Tibial artery (tissue), 4 donors: Measurements from ENCODE around the gene MAP2K5.

Experiments used
- DNase-seq, 2 donors: peaks; one replicate each; pipeline ENCODE4 v3.0.0-alpha.2; 2019
- H3K27ac ChIP-seq, 2 donors: fragments of 200-600 bp; sonication (generic) in 1 of 2; 1 replicate in 1 of 2; 2 replicates in 1 of 2; pipeline ENCODE4 v1.5.1; 2018 to 2019; ENCODE audit warnings: mild to moderate bottlenecking in 1 of 2
- H3K27me3 ChIP-seq, 2 donors: fragments of 200-600 bp; sonication (generic) in 1 of 2; one replicate each; pipeline versions ENCODE4 v1.5.1 to v1.6.0; 2016 to 2019
- H3K36me3 ChIP-seq, 3 donors: fragments of 200-600 bp; sonication (generic) in 2 of 3; one replicate each; pipeline ENCODE4 v1.5.1; 2016 to 2019; ENCODE audit warnings: mild to moderate bottlenecking in 2 of 3
- H3K4me1 ChIP-seq, 4 donors: fragments of 200-600 bp; sonication (generic) in 2 of 4; 1 replicate in 3 of 4; 2 replicates in 1 of 4; pipeline ENCODE4 v1.5.1; 2016 to 2019
- H3K4me3 ChIP-seq, 2 donors: fragments of 200-600 bp; sonication (generic) in 1 of 2; 1 replicate in 1 of 2; 2 replicates in 1 of 2; pipeline ENCODE4 v1.5.1; 2018 to 2019; ENCODE audit warnings: mild to moderate bottlenecking in 2 of 2
- H3K9me3 ChIP-seq, 3 donors: fragments of 200-600 bp; sonication (generic) in 1 of 3; one replicate each; pipeline ENCODE4 v1.5.1; 2016 to 2019
- CTCF ChIP-seq, 2 experiments: fragments of 200-600 bp in 1 of 2; fragments of 450-650 bp in 1 of 2; IDR thresholded peaks; one replicate each; pipeline ENCODE4 v1.5.1; 2017 to 2019; ENCODE audit warnings: antibody characterized with exemption in 2 of 2, mild to moderate bottlenecking in 1 of 2, moderate library complexity in 1 of 2
- intact Hi-C: fragments of 100-400 bp; cut with DNase I; formaldehyde crosslinking; loops from one replicate; pipeline ENCODE4 v1.15.0; 2023; ENCODE audit warnings: low total_unique reads

MAP2K5 gene

DNA sequence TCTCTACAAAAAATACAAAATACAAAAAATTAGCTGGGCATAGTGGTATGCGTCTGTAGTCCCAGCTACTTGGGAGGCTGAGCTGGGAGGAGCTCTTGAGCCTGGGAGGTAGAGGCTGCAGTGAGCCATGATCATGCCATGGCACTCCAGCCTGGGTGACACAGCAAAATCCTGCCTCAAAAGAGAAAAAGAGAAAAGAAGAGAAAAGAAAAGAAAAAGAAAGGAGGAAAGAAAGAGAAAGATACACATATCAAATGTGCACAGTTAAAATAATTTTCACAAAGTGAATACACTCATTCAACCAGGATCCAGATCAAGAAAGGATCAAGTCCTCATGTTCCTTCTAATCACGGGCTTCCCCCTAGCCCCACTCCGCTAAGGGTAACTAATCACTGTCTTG, 27.4 kb upstream of the MAP2K5 start:
- no peak overlapping the region for H3K4me3 ChIP-seq
- no peak overlapping the region for H3K27ac ChIP-seq
- TF ChIP-seq CTCF (IDR thresholded peaks at IDR 0.05): no peak
- no peaks in the 10 kb centered on the region for H3K9me3 ChIP-seq
- H3K4me1 ChIP-seq: peaks cover 0 to 3% (median 0%) of the 10 kb centered on the region in 4 donors
- no peaks in the 10 kb centered on the region for H3K27me3 ChIP-seq
- peaks cover 6 to 39% (median 18%) of the 10 kb centered on the region in 3 donors for H3K36me3 ChIP-seq
- intact Hi-C loops: no loop called here
- DNase-seq: no peak

DNA sequence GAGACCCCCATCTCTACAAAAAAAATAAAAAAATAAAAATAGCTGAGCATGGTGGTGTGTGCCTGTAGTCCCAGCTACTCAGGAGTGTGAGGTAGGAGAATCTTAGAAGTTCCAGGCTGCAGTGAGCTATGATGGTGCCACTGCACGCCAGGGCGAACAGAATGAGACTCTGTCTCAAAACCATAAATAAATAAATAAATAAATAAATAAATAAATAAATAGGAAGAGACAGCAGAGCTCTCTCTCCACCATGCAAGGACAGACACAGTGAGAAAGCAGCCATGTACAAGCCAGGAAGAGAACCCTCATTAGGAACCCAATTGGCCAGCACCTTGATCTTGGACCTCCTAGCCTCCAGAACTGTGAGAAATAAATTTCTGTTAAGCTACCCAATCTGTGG, 26.9 kb upstream of the MAP2K5 start:
- no peaks in the 10 kb centered on the region for H3K27me3 ChIP-seq
- peaks cover 0 to 8% (median 0%) of the 10 kb centered on the region in 4 donors for H3K4me1 ChIP-seq
- TF ChIP-seq CTCF (IDR thresholded peaks at IDR 0.05): no peak
- no peak overlapping the region for H3K27ac ChIP-seq
- intact Hi-C loops: no loop called here
- H3K9me3 ChIP-seq: no peaks in the 10 kb centered on the region
- H3K36me3 ChIP-seq: peaks cover 6 to 39% (median 18%) of the 10 kb centered on the region in 3 donors
- DNase-seq: no peak
- H3K4me3 ChIP-seq: no peak overlapping the region

- H3K36me3 ChIP-seq: peaks cover 0 to 3% (median 0%) of the 10 kb centered on the region in 3 donors
- peak overlapping the region; percentile 86 to 87 for H3K4me3 ChIP-seq
- TF ChIP-seq CTCF (IDR thresholded peaks at IDR 0.05): no peak
- peaks cover 0 to 34% (median 17%) of the 10 kb centered on the region in 4 donors for H3K4me1 ChIP-seq
- H3K27me3 ChIP-seq: no peaks in the 10 kb centered on the region
- peak in 1 of 2 donors; percentile 38 for DNase-seq
- no peaks in the 10 kb centered on the region for H3K9me3 ChIP-seq
- peak overlapping the region; percentile 96 for H3K27ac ChIP-seq
- intact Hi-C loops: loop anchor here (5.0 kb wide), 2 partner anchors 317 to 453 kb away; partner anchors contain the start of gene SMAD3
Measured at GRCh38 chr15:67520321-67521028, 22.0 kb upstream of the MAP2K5 start.

DNA sequence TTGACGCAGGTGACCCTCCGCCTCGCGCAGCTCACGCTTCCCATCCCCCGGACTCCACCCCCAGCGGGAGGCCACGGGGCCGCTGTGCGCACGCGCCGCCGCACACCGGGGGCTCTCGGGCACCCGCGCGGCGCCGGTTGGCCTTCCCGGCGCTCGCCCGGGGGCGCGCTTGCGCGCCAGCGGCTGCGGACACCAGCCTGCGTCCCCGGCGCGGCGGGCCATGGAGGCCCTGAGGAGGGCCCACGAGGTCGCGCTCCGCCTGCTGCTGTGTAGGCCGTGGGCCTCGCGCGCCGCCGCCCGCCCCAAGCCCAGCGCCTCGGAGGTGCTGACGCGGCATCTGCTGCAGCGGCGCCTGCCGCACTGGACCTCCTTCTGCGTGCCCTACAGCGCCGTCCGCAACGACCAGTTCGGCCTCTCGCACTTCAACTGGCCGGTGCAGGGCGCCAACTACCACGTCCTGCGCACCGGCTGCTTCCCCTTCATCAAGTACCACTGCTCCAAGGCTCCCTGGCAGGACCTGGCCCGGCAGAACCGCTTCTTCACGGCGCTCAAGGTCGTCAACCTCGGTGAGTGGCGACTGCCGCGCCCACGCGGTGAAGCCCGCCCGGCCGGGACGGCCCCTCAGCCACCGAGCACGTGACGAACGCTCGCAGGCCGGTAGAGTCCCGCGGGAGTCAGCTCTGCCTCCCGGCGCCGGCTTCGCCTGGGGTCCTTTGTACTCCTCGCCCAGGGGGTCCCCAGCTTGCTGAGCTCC, 21.3 kb upstream of the MAP2K5 start, which contains the start of gene C15orf61:
Gene C15orf61, plus strand, starts transcription at position 103 of the 754 bp plus-strand sequence. Its CDS starts 118 bp downstream, at position 221.
- Histone ChIP-seq H3K4me3 (peak within 1 kb of the TSS; percentile 86 to 87), H3K9me3 (no peaks in the 10 kb centered on the region), H3K4me1 (peaks cover 0 to 34% (median 17%) of the 10 kb centered on the region in 4 donors), H3K27ac (peak within 1 kb of the TSS; percentile 96), H3K27me3 (no peaks in the 10 kb centered on the region), H3K36me3 (no peaks in the 10 kb centered on the region)
- intact Hi-C loops: loop anchor here (5.0 kb wide), 2 partner anchors 316 to 454 kb away; partner anchors contain the start of gene SMAD3
- TF ChIP-seq CTCF (IDR thresholded peaks at IDR 0.05): no peak
- peak; percentile 79 to 93 for DNase-seq

GRCh38 chr15:67521783-67522568, 20.5 kb upstream of the MAP2K5 start:
- DNase-seq: no peak
- Histone ChIP-seq H3K9me3 (no peaks in the 10 kb centered on the region), H3K27ac (peak overlapping the region; percentile 96), H3K36me3 (peaks cover 0 to under 1% (median 0%) of the 10 kb centered on the region in 3 donors), H3K4me3 (peak overlapping the region; percentile 86 to 87), H3K4me1 (peaks cover 0 to 34% (median 17%) of the 10 kb centered on the region in 4 donors), H3K27me3 (no peaks in the 10 kb centered on the region)
- no peak for TF ChIP-seq CTCF (IDR thresholded peaks at IDR 0.05)
- intact Hi-C loops: loop anchor here (5.0 kb wide), 2 partner anchors 315 to 455 kb away; partner anchors contain the start of gene SMAD3
